Measurements from ENCODE around the gene SMG7.

DNA sequence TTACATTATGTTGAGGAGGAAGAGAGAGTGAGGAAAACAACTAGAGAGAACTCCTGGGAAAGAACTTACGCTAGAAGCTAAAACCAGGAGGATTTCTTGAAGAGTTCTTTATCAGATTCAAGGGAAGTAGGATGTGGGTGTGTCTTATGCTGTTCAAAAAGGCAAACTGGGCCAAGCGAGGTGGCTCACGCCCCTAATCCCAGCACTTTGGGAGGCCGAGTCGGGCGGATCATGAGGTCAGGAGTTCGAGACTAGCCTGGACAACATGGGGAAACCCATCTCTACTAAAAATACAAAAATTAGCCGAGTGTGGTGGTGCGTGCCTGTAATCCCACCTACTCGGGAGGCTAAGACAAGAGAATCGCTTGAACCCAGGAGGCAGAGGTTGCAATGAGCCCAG, 23.1 kb downstream of the SMG7 start:
- no peak for TF ChIP-seq POLR2AphosphoS5 (IDR thresholded peaks at IDR 0.05; ENCODE audit: insufficient read depth, low read depth, low read length)
- no peak for TF ChIP-seq MYC (IDR thresholded peaks at IDR 0.05; ENCODE audit: low read depth, low read length)
- TF ChIP-seq, protein P1, sequence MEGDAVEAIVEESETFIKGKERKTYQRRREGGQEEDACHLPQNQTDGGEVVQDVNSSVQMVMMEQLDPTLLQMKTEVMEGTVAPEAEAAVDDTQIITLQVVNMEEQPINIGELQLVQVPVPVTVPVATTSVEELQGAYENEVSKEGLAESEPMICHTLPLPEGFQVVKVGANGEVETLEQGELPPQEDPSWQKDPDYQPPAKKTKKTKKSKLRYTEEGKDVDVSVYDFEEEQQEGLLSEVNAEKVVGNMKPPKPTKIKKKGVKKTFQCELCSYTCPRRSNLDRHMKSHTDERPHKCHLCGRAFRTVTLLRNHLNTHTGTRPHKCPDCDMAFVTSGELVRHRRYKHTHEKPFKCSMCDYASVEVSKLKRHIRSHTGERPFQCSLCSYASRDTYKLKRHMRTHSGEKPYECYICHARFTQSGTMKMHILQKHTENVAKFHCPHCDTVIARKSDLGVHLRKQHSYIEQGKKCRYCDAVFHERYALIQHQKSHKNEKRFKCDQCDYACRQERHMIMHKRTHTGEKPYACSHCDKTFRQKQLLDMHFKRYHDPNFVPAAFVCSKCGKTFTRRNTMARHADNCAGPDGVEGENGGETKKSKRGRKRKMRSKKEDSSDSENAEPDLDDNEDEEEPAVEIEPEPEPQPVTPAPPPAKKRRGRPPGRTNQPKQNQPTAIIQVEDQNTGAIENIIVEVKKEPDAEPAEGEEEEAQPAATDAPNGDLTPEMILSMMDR (IDR thresholded peaks at IDR 0.05; ENCODE audit: extremely low read depth in 1 of 2, insufficient read depth in 1 of 2, low read depth in 1 of 2, low read length in 2 of 2), result no peak
- TF ChIP-seq, protein P2, sequence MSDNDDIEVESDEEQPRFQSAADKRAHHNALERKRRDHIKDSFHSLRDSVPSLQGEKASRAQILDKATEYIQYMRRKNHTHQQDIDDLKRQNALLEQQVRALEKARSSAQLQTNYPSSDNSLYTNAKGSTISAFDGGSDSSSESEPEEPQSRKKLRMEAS (IDR thresholded peaks at IDR 0.05; ENCODE audit: insufficient read depth, insufficient read length), result no peak
